GM19099 (cell line): Measurements from ENCODE around the gene DLEC1.
A peak's percentile ranks its signal among the peaks of the same experiment; 100 is the strongest.

Experiments used
- POLR2A ChIP-seq: IDR thresholded peaks from 3 replicates; pipeline ENCODE4 v1.6.1; 2011; ENCODE audit warnings: low read depth; ENCODE audit not compliant: insufficient read length; ENCODE audit errors: extremely low read depth

DLEC1 gene

GRCh38 chr3:38039101-38039898 lies at the start of gene DLEC1:
Gene DLEC1, plus strand, starts transcription at chr3:38039208. Its CDS starts 18 bp downstream, at chr3:38039226.
- TF ChIP-seq POLR2A: no peak

GRCh38 chr3:37989821-37990480 lies 49.1 kb upstream of the DLEC1 start:
- TF ChIP-seq POLR2A: no peak

- no peak for TF ChIP-seq POLR2A
Observed at GRCh38 chr3:37990527-37990926, 48.5 kb upstream of the DLEC1 start, which contains the start of gene VILL. Gene VILL, plus strand, starts transcription at chr3:37990786. Its CDS starts 2,887 bp downstream, at chr3:37993673.

GRCh38 chr3:37991109-37991508 lies 47.9 kb upstream of the DLEC1 start:
- no peak for TF ChIP-seq POLR2A

- no peak for TF ChIP-seq POLR2A
Observed at GRCh38 chr3:37991823-37992222, 47.2 kb upstream of the DLEC1 start.

GRCh38 chr3:37992271-37993066 lies 46.5 kb upstream of the DLEC1 start:
- no peak for TF ChIP-seq POLR2A

GRCh38 chr3:37993067-37993455 lies 45.9 kb upstream of the DLEC1 start:
- TF ChIP-seq POLR2A: no peak

- no peak for TF ChIP-seq POLR2A
Observed at GRCh38 chr3:37993460-37993819, 45.6 kb upstream of the DLEC1 start.

- peak; percentile 94 for TF ChIP-seq POLR2A
Observed at GRCh38 chr3:37993820-37994638, 45.0 kb upstream of the DLEC1 start.

- no peak for TF ChIP-seq POLR2A
Observed at GRCh38 chr3:37994639-37994972, 44.4 kb upstream of the DLEC1 start.

- no peak for TF ChIP-seq POLR2A
Observed at GRCh38 chr3:37995652-37996641, 43.1 kb upstream of the DLEC1 start.

- TF ChIP-seq POLR2A: no peak
Observed at GRCh38 chr3:37996785-37997301, 42.2 kb upstream of the DLEC1 start.

GRCh38 chr3:37997342-37997741 lies 41.7 kb upstream of the DLEC1 start:
- no peak for TF ChIP-seq POLR2A
